Stimulated activated CD4-positive, alpha-beta T cell treated with anti-CD3 and anti-CD28 coated beads, Interleukin-12 subunit alpha, Interleukin-12 subunit beta, amount 100 ng/mL, for 48 hours (primary cell): ENCODE results near the gene UMAD1.

ENCODE experiments used
- DNase-seq, 3 donors: peaks; one replicate each; pipeline ENCODE4 v3.0.0-alpha.2; 2020; ENCODE audit warnings: low read depth in 2 of 3, low spot score in 1 of 3

UMAD1 gene

GRCh38 chr7:7640221-7641128 lies at the start of gene UMAD1:
Gene UMAD1, plus strand, starts transcription at chr7:7640752. Its CDS starts 32,620 bp downstream, at chr7:7673372.
- peak; percentile 94 to 97 (median 96) for DNase-seq

- DNase-seq: no peak
Measured at GRCh38 chr7:7595451-7595850, 45.1 kb upstream of the UMAD1 start.

GRCh38 chr7:7596176-7596575 lies 44.4 kb upstream of the UMAD1 start:
- DNase-seq: no peak

GRCh38 chr7:7607010-7607409 lies 33.5 kb upstream of the UMAD1 start:
- no peak for DNase-seq

GRCh38 chr7:7609330-7609729 lies 31.2 kb upstream of the UMAD1 start:
- no peak for DNase-seq

GRCh38 chr7:7612519-7612918 lies 28.0 kb upstream of the UMAD1 start:
- DNase-seq: no peak

- no peak for DNase-seq
Measured at GRCh38 chr7:7613210-7613609, 27.3 kb upstream of the UMAD1 start.

GRCh38 chr7:7614018-7614741 lies 26.4 kb upstream of the UMAD1 start:
- DNase-seq: no peak

GRCh38 chr7:7617550-7617949 lies 23.0 kb upstream of the UMAD1 start:
- no peak for DNase-seq

GRCh38 chr7:7618410-7618809 lies 22.1 kb upstream of the UMAD1 start:
- no peak for DNase-seq

- no peak for DNase-seq
Measured at GRCh38 chr7:7620236-7620635, 20.3 kb upstream of the UMAD1 start.

- DNase-seq: no peak
Measured at GRCh38 chr7:7620644-7621210, 19.8 kb upstream of the UMAD1 start.

GRCh38 chr7:7628476-7628875 lies 12.1 kb upstream of the UMAD1 start:
- DNase-seq: no peak

- DNase-seq: no peak
Measured at GRCh38 chr7:7630626-7631329, 9.8 kb upstream of the UMAD1 start.

GRCh38 chr7:7639421-7639820 lies 1.1 kb upstream of the UMAD1 start:
- peak in 1 of 3 donors; percentile 12 for DNase-seq

GRCh38 chr7:7639847-7640220 lies 718 bp upstream of the UMAD1 start:
- peak in 2 of 3 donors; percentile 32 to 36 for DNase-seq

GRCh38 chr7:7641129-7641663 lies 644 bp downstream of the UMAD1 start:
- DNase-seq: no peak

- DNase-seq: no peak
Measured at GRCh38 chr7:7642081-7642480, 1.5 kb downstream of the UMAD1 start.

- no peak for DNase-seq
Measured at GRCh38 chr7:7647495-7648036, 7.0 kb downstream of the UMAD1 start.

- no peak for DNase-seq
Measured at GRCh38 chr7:7650682-7651206, 10.2 kb downstream of the UMAD1 start.

- DNase-seq: no peak
Measured at GRCh38 chr7:7651479-7651878, 10.9 kb downstream of the UMAD1 start.
